ENCODE results near the gene KNL1.

DNA sequence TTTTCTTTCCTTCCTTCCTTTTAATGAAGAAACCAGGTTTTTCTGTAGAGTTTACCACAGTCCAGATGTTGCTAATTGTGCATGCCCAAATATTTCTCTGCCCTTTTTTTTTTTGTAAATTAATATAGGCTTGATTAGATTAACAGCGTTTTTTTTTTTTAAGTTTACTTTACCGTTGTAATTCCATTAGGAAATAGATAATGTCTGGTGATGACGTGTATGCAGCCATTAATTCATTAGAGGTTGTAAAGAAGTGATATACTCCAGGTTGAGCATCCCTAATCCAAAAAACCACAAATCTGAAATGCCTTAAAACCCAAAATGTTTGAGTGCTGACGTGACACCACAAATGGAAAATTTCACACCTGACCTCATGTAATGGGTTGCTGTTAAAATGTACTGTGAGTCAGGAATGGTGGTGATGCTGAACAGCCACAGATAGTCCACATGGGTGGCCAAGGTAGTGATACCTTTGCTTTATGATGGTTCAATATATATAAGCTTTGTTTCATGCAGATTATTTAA, 43.2 kb downstream of the KNL1 start:
- TF ChIP-seq, protein P1, sequence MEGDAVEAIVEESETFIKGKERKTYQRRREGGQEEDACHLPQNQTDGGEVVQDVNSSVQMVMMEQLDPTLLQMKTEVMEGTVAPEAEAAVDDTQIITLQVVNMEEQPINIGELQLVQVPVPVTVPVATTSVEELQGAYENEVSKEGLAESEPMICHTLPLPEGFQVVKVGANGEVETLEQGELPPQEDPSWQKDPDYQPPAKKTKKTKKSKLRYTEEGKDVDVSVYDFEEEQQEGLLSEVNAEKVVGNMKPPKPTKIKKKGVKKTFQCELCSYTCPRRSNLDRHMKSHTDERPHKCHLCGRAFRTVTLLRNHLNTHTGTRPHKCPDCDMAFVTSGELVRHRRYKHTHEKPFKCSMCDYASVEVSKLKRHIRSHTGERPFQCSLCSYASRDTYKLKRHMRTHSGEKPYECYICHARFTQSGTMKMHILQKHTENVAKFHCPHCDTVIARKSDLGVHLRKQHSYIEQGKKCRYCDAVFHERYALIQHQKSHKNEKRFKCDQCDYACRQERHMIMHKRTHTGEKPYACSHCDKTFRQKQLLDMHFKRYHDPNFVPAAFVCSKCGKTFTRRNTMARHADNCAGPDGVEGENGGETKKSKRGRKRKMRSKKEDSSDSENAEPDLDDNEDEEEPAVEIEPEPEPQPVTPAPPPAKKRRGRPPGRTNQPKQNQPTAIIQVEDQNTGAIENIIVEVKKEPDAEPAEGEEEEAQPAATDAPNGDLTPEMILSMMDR (conservative IDR thresholded peaks at IDR 0.05), result no peak
- TF ChIP-seq ZFX (IDR thresholded peaks at IDR 0.05), result no peak

Measured in C4-2B (cell line).